Activated T-cell treated with anti-CD3 and anti-CD28 coated beads, Interleukin-2, amount 50 U/mL, for 48 hours (primary cell): ENCODE data around the gene LMNA.
"Not testable (repeated sequence)": the region's sequence is repeated elsewhere in the genome, so short reads cannot be mapped to it uniquely, and the experiment has no call there.

Source experiments
- DNase-seq, 2 experiments: peaks; one replicate each; pipeline ENCODE4 v3.0.0-alpha.2; 2020

LMNA gene

GRCh38 chr1:156104861-156105832 lies 9.4 kb upstream of the LMNA start:
- DNase-seq, result peak in 1 of 2 experiments; percentile 39

GRCh38 chr1:156106624-156107488 lies 7.7 kb upstream of the LMNA start:
- DNase-seq, result no peak

- DNase-seq, result no peak
Measured at GRCh38 chr1:156108057-156108456, 6.5 kb upstream of the LMNA start.

- no peak for DNase-seq
Measured at GRCh38 chr1:156108664-156109241, 5.8 kb upstream of the LMNA start.

GRCh38 chr1:156110252-156110651 lies 4.3 kb upstream of the LMNA start:
- DNase-seq, result no peak

- no peak for DNase-seq
Measured at GRCh38 chr1:156111355-156111962, 3.1 kb upstream of the LMNA start.

- no peak for DNase-seq
Measured at GRCh38 chr1:156112276-156113137, 2.0 kb upstream of the LMNA start.

- no peak for DNase-seq
Measured at GRCh38 chr1:156113282-156113950, 1.1 kb upstream of the LMNA start.

GRCh38 chr1:156114919-156115513 lies 505 bp downstream of the LMNA start:
- peak in 1 of 2 experiments; percentile 58 for DNase-seq

- DNase-seq, result no peak
Measured at GRCh38 chr1:156115514-156116374, 1.2 kb downstream of the LMNA start.

GRCh38 chr1:156116731-156117130 lies 2.2 kb downstream of the LMNA start:
- DNase-seq, result not testable (repeated sequence)

- DNase-seq, result no peak
Measured at GRCh38 chr1:156117414-156118176, 3.1 kb downstream of the LMNA start.

GRCh38 chr1:156118177-156118868 lies 3.8 kb downstream of the LMNA start:
- DNase-seq, result no peak

GRCh38 chr1:156119503-156120209 lies 5.1 kb downstream of the LMNA start:
- DNase-seq, result no peak

GRCh38 chr1:156120318-156120717 lies 5.8 kb downstream of the LMNA start:
- DNase-seq, result no peak

- not testable (repeated sequence) for DNase-seq
Measured at GRCh38 chr1:156121005-156121404, 6.5 kb downstream of the LMNA start.

GRCh38 chr1:156121457-156121856 lies 6.9 kb downstream of the LMNA start:
- no peak for DNase-seq

- DNase-seq, result no peak
Measured at GRCh38 chr1:156122086-156122485, 7.6 kb downstream of the LMNA start.
